Activated CD8-positive, alpha-beta T cell treated with anti-CD3 and anti-CD28 coated beads, Interleukin-2, amount 10 ng/mL, durations not matched to agents 7 days and 5 days (primary cell): Measurements from ENCODE around the gene MSTN. TPM values are rescaled to one million over a fixed set of nuclear protein-coding genes. Genes with fewer than 3 reads are reported as not detected.
"Not testable (repeated sequence)": the region's sequence is repeated elsewhere in the genome, so short reads cannot be mapped to it uniquely, and the experiment has no call there.

Experiments used
- ATAC-seq: fragments of 150-1000 bp; cut with Tn5 transposase; one replicate; pipeline ENCODE4 v1.10.0; 2021; ENCODE audit warnings: moderate library complexity
- CTCF ChIA-PET: fragments of 350-600 bp; sonication (Branson Sonifier 250); formaldehyde crosslinking; loops from one replicate; lab custom pipeline; 2021; ENCODE audit warnings: antibody characterized with exemption; lab: Charles Lee
- POLR2A ChIA-PET: fragments of 350-600 bp; sonication (Branson Sonifier 250); formaldehyde crosslinking; loops from one replicate; lab custom pipeline; 2021; ENCODE audit warnings: antibody characterized with exemption; lab: Charles Lee
- DNase-seq: peaks from one replicate; pipeline ENCODE4 v3.0.0-alpha.2; 2020
- H3K27ac Mint-ChIP-seq: one replicate; pipeline ENCODE4 v1.8.0; 2021; ENCODE audit warnings: mild to moderate bottlenecking, mixed read lengths
- H3K27me3 Mint-ChIP-seq: one replicate; pipeline ENCODE4 v1.8.0; 2021; ENCODE audit warnings: low read depth, mixed read lengths
- H3K36me3 Mint-ChIP-seq: one replicate; pipeline ENCODE4 v1.8.0; 2021; ENCODE audit warnings: low read depth, mixed read lengths
- H3K4me1 Mint-ChIP-seq: one replicate; pipeline ENCODE4 v1.8.0; 2021; ENCODE audit warnings: low read depth, mixed read lengths
- H3K4me3 Mint-ChIP-seq: one replicate; pipeline ENCODE4 v1.8.0; 2021; ENCODE audit warnings: mild to moderate bottlenecking, mixed read lengths
- H3K9me3 Mint-ChIP-seq: one replicate; pipeline ENCODE4 v1.8.0; 2022; ENCODE audit warnings: mixed read lengths; ENCODE audit not compliant: insufficient read depth
- total RNA-seq, 2 experiments: library from RNA; stranded (reverse); gene quantifications; one replicate each; pipeline ENCODE4 v1.2.3, GENCODE V29; 2021

The MSTN gene
- total RNA-seq, 2 experiments from 2014 or later, result not detected

DNA sequence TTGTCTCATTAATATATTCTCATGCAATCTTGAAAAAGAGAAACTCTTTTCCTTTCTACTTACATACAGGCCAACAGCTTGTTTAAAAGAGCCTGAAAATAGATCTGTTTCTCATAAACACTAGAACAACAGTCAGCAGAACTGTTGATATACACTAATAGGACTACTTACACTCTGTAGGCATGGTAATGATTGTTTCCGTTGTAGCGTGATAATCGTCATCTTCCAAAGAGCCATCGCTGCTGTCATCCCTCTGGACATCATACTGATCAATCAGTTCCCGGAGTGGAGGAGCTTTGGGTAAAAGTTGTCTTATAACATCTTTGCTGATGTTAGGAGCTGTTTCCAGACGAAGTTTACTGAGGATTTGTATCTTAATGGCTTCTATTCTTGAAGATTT is 476 bp downstream of the MSTN start:
- DNase-seq (no peak), ATAC-seq (no peak)
- Mint-ChIP-seq H3K4me3 (no peak overlapping the region), H3K27ac (no peak overlapping the region), H3K36me3 (no peaks in the 10 kb centered on the region), H3K27me3 (peaks cover 2% of the 10 kb centered on the region), H3K4me1 (no peaks in the 10 kb centered on the region), H3K9me3 (no peaks in the 10 kb centered on the region)
- CTCF ChIA-PET, result no interaction called here
- POLR2A ChIA-PET, result no interaction called here

DNA sequence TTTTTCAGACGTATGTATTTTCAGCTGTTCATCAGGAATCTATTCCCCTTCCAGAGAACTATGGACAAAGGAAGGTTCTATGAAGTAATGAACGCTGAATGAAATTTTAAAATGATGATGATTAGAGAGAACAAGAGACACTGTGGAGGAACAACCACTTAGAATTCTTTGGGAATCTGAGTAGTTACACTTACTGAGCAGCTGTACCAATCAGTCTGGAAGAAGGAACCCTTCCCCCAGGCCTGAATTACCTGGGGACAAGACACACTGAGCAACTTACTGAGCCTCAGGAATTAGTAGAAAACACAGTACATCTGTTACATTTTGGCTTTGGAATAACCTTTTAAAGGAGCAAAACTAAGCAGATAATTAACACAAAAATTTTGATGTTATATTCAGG is 1.9 kb downstream of the MSTN start:
- no peaks in the 10 kb centered on the region for H3K4me1 Mint-ChIP-seq
- no peak overlapping the region for H3K4me3 Mint-ChIP-seq
- no peaks in the 10 kb centered on the region for H3K36me3 Mint-ChIP-seq
- ChIA-PET POLR2A (no interaction called here), CTCF (no interaction called here)
- H3K9me3 Mint-ChIP-seq, result no peaks in the 10 kb centered on the region
- no peak overlapping the region for H3K27ac Mint-ChIP-seq
- ATAC-seq, result no peak
- H3K27me3 Mint-ChIP-seq, result peaks cover 2% of the 10 kb centered on the region
- no peak for DNase-seq

DNA sequence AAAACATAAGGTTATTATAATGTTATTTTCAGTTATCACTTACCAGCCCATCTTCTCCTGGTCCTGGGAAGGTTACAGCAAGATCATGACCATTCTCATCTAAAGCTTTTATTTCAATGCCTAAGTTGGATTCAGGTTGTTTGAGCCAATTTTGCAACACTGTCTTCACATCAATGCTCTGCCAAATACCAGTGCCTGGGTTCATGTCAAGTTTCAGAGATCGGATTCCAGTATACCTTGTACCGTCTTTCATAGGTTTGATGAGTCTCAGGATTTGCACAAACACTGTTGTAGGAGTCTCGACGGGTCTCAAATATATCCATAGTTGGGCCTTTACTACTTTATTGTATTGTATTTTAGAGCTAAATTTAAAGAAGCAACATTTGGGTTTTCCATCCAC is 2.5 kb downstream of the MSTN start:
- CTCF ChIA-PET, result no interaction called here
- no peak overlapping the region for H3K4me3 Mint-ChIP-seq
- ATAC-seq (no peak), DNase-seq (no peak)
- POLR2A ChIA-PET, result no interaction called here
- no peaks in the 10 kb centered on the region for H3K36me3 Mint-ChIP-seq
- H3K9me3 Mint-ChIP-seq, result no peaks in the 10 kb centered on the region
- peaks cover under 1% of the 10 kb centered on the region for H3K27me3 Mint-ChIP-seq
- H3K27ac Mint-ChIP-seq, result no peak overlapping the region
- no peaks in the 10 kb centered on the region for H3K4me1 Mint-ChIP-seq

DNA sequence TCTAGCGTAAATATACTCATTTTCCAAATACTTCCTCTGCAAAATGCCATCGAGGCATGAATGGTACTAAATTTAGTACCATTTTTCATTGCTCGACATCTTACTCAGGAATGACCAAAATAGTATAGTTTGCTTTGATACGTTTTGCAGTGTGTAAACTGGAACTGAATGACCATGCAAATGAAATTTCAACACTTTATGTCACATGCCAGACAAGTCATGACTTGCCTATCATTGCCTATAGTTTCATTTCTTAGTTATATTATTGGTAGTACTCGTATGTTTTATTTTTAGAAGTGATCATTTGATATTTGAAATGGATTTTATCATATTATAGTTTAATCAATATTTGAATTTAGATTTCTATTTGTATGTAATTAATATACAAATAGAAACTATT is 9.1 kb downstream of the MSTN start:
- no peaks in the 10 kb centered on the region for H3K4me1 Mint-ChIP-seq
- ChIA-PET CTCF (no interaction called here), POLR2A (no interaction called here)
- DNase-seq, result no peak
- no peak overlapping the region for H3K4me3 Mint-ChIP-seq
- no peak overlapping the region for H3K27ac Mint-ChIP-seq
- H3K27me3 Mint-ChIP-seq, result no peaks in the 10 kb centered on the region
- no peaks in the 10 kb centered on the region for H3K36me3 Mint-ChIP-seq
- no peaks in the 10 kb centered on the region for H3K9me3 Mint-ChIP-seq
- ATAC-seq, result no peak

DNA sequence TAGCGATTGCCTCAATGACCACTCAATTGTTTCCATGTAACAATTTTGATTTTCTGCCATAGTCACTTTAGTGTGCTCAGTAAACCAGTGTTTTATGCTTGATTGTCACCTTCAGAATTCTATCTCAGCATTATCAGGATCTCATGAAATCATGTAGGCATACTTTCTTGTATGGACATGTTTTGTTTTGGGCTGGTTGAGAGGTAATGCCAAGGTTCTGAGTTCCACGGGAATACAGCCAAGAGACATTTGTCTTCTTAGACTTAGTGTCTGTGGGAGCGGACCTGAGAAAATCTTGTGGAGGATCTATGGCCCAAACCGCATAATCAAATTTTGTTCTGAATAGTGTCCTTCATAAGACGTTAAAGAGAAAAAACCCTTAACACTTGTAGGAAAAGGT is 10.2 kb downstream of the MSTN start:
- no peak for ATAC-seq
- DNase-seq, result no peak
- Mint-ChIP-seq H3K9me3 (no peaks in the 10 kb centered on the region), H3K36me3 (no peaks in the 10 kb centered on the region), H3K4me1 (no peaks in the 10 kb centered on the region), H3K27ac (no peak overlapping the region), H3K27me3 (peaks cover 2% of the 10 kb centered on the region), H3K4me3 (no peak overlapping the region)
- ChIA-PET CTCF (no interaction called here), POLR2A (no interaction called here)

DNA sequence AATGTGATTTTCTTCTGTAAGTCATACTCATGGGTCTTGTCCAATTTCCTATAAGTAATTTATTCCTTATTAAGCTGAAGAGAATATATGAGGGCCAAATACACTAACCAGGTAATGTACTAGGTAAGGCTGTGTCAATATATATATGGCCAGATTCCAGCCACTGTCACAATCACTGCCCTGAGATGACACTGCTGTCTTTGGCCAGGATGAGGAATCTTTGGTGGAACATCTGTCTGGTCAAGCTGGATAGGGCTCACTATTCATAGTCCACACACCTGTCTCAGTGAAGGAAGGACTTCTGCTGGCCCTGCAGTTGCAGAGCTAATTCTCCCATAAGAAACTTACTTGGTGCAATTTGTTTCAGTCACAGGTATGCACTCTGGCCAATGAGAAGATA is 11.3 kb downstream of the MSTN start:
- no peaks in the 10 kb centered on the region for H3K36me3 Mint-ChIP-seq
- CTCF ChIA-PET, result no interaction called here
- no peaks in the 10 kb centered on the region for H3K9me3 Mint-ChIP-seq
- no peaks in the 10 kb centered on the region for H3K4me1 Mint-ChIP-seq
- POLR2A ChIA-PET, result no interaction called here
- peaks cover 2% of the 10 kb centered on the region for H3K27me3 Mint-ChIP-seq
- DNase-seq (no peak), ATAC-seq (no peak)
- H3K27ac Mint-ChIP-seq, result no peak overlapping the region
- H3K4me3 Mint-ChIP-seq, result no peak overlapping the region

DNA sequence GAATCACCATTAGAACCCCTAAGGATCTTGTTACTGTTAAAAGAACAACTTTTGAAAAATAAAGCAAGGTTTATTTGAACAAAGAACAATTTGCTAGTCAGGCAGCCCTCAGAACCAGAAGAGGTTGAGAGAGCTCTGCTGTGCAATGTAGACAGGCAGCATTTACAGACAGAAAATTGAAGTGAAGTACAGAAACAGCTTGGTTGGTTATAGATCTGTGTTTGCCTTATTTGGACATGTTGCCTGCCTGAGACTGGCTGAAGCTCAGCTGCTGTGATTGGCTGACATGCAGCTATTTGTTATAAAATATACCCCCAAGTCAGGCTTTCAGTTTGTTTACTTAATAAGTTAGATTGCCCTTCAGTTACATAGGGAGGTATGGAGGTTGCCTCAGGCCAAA is 12.5 kb downstream of the MSTN start:
- H3K4me1 Mint-ChIP-seq, result no peaks in the 10 kb centered on the region
- peaks cover 2% of the 10 kb centered on the region for H3K27me3 Mint-ChIP-seq
- DNase-seq, result no peak
- H3K36me3 Mint-ChIP-seq, result no peaks in the 10 kb centered on the region
- H3K27ac Mint-ChIP-seq, result no peak overlapping the region
- ChIA-PET CTCF (no interaction called here), POLR2A (interaction anchor here (0.6 kb wide), 1 partner anchor 48 kb away, joined by 6 read pairs; no protein-coding TSS in a partner anchor)
- ATAC-seq, result no peak
- no peaks in the 10 kb centered on the region for H3K9me3 Mint-ChIP-seq
- no peak overlapping the region for H3K4me3 Mint-ChIP-seq

DNA sequence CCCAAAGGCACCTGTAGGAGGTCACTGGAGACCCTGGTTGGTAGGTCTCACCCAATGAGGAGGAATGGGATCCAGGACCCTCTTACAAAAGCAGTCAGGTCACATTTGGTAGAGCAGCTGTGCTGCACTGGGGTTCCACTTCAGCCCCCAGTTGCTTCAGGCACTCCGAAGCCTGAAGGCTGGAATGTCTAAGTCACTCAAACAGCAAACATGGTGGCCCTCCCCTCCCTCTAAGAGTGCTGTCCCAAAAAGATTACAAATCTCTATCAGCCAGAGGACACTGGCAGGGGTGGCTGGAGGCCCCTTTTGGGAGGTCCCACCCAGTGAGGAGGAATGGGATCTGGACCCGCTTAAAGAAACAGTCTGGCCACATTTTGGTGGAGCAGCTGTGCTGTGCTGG is 17.7 kb downstream of the MSTN start:
- Mint-ChIP-seq H3K4me3 (no peak overlapping the region), H3K27ac (no peak overlapping the region), H3K27me3 (peaks cover 35% of the 10 kb centered on the region), H3K36me3 (no peaks in the 10 kb centered on the region), H3K4me1 (no peaks in the 10 kb centered on the region), H3K9me3 (no peaks in the 10 kb centered on the region)
- DNase-seq (no peak), ATAC-seq (no peak)
- POLR2A ChIA-PET, result no interaction called here
- CTCF ChIA-PET, result no interaction called here

DNA sequence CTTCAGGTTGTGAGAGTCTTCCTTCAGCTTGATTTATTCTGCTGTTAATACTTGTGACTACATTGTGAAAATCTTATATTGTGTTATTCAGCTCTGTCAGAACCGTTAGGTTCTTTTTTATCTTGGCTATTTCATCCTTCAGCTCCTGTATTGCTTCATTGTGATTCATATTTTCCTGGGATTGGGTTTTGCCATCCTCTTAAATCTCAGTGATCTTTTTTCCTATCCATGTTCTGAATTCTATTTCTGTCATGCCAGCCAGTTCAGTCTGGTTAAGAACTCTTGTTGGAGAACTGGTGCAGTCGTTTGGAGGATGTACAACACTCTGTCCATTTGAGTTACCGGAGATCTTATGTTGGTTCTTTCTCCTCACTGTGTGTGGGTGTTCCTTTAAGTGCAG is 19.1 kb downstream of the MSTN start:
- ATAC-seq (no peak), DNase-seq (no peak)
- peaks cover 42% of the 10 kb centered on the region for H3K27me3 Mint-ChIP-seq
- no peaks in the 10 kb centered on the region for H3K36me3 Mint-ChIP-seq
- H3K4me1 Mint-ChIP-seq, result no peaks in the 10 kb centered on the region
- ChIA-PET POLR2A (no interaction called here), CTCF (no interaction called here)
- H3K4me3 Mint-ChIP-seq, result no peak overlapping the region
- no peak overlapping the region for H3K27ac Mint-ChIP-seq
- no peaks in the 10 kb centered on the region for H3K9me3 Mint-ChIP-seq

DNA sequence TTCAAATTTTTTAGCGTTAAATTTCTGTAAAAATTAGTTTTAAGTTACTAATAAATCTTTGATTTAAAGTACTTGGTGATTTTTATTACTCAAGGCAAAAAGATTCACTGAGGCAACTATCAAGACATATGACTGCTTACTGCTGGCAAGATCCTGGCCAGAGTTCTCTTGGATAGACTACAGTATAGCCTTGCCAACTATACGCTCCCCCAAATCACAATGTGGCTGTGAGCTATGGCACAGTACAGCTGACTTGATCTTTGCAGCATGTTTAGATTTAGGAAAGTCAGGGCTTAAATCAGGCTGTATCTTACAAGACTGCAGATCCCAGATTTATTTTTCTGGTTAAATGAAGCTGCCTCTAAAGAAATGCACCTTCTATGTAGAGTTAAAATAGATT is 26.5 kb downstream of the MSTN start:
- DNase-seq, result no peak
- ATAC-seq, result no peak
- CTCF ChIA-PET, result no interaction called here

DNA sequence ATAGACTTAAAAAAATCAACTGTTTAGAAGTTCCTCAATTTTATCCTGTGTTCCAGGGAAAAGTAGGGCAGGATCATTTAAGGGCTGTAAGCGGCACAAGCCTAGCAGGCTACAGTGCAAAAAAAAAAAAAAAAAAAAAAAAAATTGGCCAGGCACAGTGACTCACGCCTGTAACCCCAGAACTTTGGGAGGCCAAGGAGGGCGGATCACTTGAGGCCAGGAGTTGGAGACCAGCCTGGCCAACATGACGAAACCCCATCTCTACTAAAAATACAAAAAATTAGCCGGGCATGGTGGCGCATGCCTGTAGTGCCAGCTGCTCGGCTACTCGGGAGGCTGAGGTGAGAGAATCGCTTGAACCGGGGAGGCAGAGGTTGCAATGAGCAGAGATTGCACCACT is 28.1 kb downstream of the MSTN start:
- H3K27ac Mint-ChIP-seq, ATAC-seq, POLR2A ChIA-PET, CTCF ChIA-PET, H3K9me3 Mint-ChIP-seq, H3K4me3 Mint-ChIP-seq, DNase-seq, H3K4me1 Mint-ChIP-seq, H3K36me3 Mint-ChIP-seq: not testable (repeated sequence)
- peaks cover 27% of the 10 kb centered on the region for H3K27me3 Mint-ChIP-seq

More for the DNA sequence above, 26.5 kb downstream of the MSTN start:
- Mint-ChIP-seq H3K4me3 (no peak overlapping the region), H3K36me3 (no peaks in the 10 kb centered on the region), H3K27me3 (peaks cover 33% of the 10 kb centered on the region), H3K27ac (no peak overlapping the region), H3K4me1 (no peaks in the 10 kb centered on the region), H3K9me3 (no peaks in the 10 kb centered on the region)
- POLR2A ChIA-PET, result no interaction called here

DNA sequence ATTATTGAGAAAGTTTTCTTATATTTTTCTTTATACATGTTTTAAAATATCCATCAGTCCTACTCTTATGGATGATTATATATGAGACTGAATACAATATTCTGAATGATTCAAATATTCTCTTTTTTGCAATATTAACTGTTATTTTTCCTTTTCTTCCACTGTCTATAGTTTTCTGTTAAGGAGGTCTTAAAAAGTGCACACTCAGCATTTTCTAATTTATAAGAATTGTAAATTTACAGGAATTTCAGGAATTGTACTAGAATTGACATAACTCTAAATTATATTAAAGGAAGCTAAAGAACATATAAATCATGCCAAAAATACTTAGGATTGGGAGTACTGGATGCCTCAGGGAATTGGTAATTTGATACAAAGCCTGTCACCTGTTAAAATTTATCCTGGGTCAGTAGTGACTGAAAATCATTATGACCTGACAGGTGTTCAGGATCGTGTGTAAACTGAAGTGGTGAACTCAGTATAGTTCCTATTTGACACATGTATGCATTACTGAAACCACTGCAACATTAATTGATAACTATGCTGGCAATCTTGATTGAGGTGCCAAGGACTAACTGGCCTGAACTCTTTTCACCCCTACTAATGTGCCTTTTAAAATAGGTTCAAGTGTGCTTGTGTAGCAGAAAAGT is 30.4 kb downstream of the MSTN start:
- Mint-ChIP-seq H3K4me3 (no peak overlapping the region), H3K27ac (no peak overlapping the region), H3K4me1 (no peaks in the 10 kb centered on the region), H3K9me3 (no peaks in the 10 kb centered on the region), H3K27me3 (peaks cover 24% of the 10 kb centered on the region), H3K36me3 (no peaks in the 10 kb centered on the region)
- ChIA-PET CTCF (no interaction called here), POLR2A (no interaction called here)
- DNase-seq (no peak), ATAC-seq (no peak)

DNA sequence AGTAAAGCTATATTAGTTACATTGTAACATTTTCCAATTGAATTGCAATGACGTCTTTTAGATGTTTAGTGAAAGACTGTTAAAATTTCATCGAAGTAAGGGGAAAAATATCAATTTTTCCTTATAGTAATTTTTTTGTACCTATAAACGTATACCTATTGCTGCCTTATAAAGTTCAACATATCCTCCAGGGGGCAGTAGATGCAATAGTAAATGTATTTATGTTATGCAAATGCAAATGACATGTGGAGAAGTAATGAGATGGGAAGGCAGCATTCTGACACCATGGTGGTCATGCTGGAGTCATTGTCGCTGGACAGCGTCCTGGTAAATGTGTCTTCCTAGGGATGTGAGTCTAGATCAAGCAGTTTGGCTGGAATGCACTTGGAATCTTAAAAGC is 38.7 kb downstream of the MSTN start:
- CTCF ChIA-PET, result interaction anchor here (0.8 to 1.3 kb wide), 3 partner anchors 10 to 33 kb away, joined by 3 to 4 read pairs (median 3); no protein-coding TSS in a partner anchor
- Mint-ChIP-seq H3K4me3 (no peak overlapping the region), H3K4me1 (no peaks in the 10 kb centered on the region), H3K9me3 (no peaks in the 10 kb centered on the region), H3K27me3 (peaks cover 15% of the 10 kb centered on the region), H3K27ac (no peak overlapping the region), H3K36me3 (no peaks in the 10 kb centered on the region)
- ATAC-seq (no peak), DNase-seq (peak; percentile 26)
- POLR2A ChIA-PET, result no interaction called here
